ENCODE data around the gene CLDN19.

The CLDN19 gene

DNA sequence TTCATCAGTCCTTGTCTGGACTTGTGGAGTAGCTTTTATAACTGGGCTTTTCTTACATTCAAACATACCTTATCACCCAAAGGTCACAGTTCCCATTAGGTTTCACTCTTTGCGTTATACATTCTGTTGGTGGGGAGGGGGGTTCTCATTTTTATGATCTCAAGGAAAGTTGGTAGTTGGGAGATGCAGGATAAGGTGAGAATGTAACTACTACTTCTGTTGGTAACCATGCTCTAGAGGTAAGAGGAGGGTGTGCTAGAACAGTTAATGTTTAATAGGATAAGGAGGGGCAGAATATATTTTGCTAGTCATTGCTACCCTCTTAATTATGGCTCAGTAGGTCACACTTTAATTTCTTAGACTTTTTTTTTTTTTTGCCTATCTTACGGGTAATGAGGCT, 47.1 kb downstream of the CLDN19 start:
- no peak for DNase-seq

DNA sequence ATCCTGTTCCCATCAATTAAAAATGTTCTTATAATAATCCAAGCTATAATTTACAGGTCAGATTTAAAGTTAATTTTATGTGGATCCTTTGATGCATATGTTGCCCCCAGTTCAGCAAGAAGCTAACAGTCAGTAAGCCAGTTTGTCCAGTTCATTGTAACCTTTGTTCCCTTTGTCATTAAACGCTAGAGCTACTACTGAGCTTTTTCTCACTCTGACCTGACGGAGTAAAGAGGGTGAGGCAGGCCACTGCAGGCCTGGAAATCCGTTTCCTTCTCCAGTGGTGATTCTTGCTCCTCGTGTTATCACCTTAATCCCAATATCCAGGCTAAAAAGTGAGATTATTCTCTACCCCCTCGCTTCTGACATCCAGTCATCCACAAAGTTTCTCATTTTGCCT, 47.6 kb downstream of the CLDN19 start:
- DNase-seq: no peak

DNA sequence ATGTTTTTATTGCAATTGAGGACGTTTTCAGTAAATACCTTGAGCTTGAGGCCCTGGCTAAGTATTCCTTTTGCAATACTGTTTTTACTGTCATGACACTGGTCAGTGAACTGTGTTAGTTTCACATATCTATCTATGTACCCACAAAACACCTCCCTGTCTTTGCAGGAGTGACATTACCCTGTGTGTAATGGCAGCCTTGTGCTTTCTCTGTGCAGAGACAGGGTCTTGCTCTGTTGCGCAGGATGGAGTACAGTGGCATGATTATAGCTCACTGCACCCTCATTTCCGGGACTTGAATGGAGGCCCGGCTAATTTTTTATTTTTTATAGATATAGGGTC, 48.9 kb downstream of the CLDN19 start:
- no peak for DNase-seq

DNA sequence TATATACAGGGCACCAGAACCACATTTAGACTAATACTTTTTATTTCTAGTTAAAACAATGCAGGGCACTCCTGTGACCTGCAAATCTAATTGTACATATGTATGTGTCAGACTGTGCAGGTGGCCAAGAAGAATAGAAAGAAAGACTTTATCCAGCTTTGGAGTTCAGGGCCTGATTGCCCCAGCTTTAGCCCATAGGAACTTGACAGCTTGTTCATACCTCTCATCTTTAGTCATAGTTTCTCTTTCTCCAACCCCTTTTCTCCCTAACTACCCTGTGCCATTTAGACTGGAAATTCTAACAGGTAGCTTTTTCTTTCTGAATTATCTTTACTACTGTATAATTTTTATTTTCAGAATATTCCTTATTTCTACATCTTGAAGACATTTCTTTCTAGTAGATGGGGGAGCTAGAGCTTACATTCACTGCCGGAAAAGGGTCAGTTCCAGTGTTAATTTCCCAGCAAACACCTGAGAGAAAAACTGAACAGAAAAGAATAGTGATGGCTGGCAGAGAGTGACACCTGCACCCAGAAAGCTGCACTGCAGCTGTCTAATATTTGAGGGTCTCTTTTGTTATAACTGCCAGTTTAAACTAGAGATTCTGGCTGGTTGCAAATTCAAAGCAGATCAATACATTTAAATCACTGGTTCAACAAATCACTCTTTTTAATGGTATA, 49.4 kb downstream of the CLDN19 start:
- no peak for DNase-seq

DNA sequence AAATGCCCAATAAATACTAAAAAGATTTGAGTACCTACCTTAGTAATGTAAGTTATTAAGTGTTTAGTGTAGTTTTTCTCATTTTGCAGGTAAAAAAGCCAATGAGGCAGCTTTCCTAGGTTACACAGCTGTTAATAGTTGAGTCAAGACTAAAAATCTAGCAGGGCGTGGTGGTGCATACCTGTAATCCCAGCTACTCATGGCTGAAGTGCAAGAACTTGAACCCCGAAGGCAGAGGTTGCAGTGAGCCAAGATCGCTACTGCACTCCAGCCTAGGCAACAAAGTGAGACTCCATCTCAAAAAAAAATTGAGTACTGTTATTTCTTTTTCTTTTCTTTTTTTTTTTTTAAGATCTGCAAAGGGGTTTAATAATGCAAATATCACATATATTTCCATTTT, 50.1 kb downstream of the CLDN19 start:
- DNase-seq: no peak

DNA sequence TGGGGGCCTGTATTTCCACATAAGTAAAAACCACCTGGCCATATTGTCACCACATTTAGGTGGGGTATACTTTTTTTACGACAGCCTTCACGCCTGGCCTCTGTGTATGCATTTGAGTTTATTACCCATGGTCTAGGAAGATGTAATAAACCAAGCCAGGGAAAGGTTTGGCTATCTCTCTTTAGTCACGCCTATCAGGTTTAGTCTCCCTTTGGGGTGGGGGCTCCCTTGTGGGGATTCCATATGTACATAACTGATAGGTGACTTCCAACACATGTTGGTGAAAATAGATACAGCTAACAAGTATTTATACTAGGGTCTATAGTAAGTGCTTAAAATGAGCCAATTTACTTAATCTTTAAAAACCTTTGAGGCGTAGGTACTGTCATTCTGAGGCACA, 53.6 kb downstream of the CLDN19 start:
- no peak for DNase-seq

DNA sequence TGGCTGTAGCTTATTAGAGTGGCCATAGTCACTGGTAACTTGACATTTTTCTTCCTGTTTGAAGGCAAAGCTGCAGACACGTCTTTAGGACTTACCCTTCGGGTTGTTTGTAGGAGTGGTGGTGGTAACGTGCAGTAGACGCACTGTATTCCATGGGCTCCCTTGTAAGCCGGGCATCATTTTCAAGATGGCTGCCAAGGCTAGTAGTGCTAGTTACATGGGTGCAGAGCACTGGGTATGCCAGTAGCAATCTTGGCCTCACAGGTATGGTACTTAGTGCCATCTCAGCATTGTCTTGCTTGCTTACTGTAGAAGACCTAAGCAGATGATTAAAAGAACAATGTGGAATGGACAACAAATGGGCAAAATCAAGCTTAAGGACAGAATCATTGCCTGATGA, 55.9 kb downstream of the CLDN19 start:
- DNase-seq: peak; percentile 31

All from NCI-H69 (cell line).